ENCODE data around the gene TM9SF3. TPM values are rescaled to one million over a fixed set of nuclear protein-coding genes. Genes with fewer than 3 reads are reported as not detected.

The TM9SF3 gene
- total and polyA plus RNA-seq, 10 of the 15 experiments (the other 5 are each of a cell fraction or from before 2014, with no cell fraction given) = 17.1 to 85.4 (median 44.9) TPM

DNA sequence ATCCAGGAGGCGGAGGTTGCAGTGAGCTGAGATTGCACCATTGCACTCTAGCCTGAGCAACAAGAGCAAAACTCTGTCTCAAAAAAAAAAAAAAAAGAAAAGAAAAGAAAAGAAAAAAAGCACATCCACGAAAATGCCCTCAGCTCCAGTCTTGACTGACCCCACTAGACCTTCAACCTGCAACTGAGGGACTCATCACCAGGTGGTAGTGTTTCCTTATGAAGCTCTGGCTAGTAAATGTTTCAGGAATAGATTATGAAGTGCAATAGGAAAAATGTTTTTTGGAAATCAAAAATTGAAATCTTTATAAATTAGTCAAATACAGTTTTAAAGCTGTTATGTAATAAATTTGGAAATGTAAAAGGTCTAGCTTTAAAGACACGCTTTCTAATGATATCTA, 95.5 kb downstream of the TM9SF3 start:
- H3K4me3 ChIP-seq = no peak overlapping the region
- no peaks in the 10 kb centered on the region; a peak in 1 of 4 replicates for H3K36me3 ChIP-seq (ENCODE audit: control insufficient read depth in 2 of 2, insufficient read depth in 2 of 2, low read length in 1 of 2)
- SMC1A ChIA-PET (ENCODE audit: uncharacterized antibody, unreplicated experiment) = interaction anchor here (0.7 to 2.0 kb wide), 5 partner anchors 10 to 563 kb away, joined by 3 to 9 read pairs (median 3); no protein-coding TSS in a partner anchor
- 66% methylated on average over 3 of the region's 3 CpGs for WGBS (ENCODE audit: insufficient coverage, insufficient replicate concordance, low lambda C conversion rate, missing lambda C conversion rate)
- no peaks in the 10 kb centered on the region for H3K27me3 ChIP-seq (replicated peaks in 1 of 2; ENCODE audit: control insufficient read depth in 2 of 2, insufficient read depth in 2 of 2, low read length in 1 of 2)
- no peak overlapping the region for H3K9ac ChIP-seq (ENCODE audit: control insufficient read depth, insufficient read depth, low read length)
- no peaks in the 10 kb centered on the region for H3K4me1 ChIP-seq (ENCODE audit: control insufficient read depth, insufficient read depth, low read length)
- RAD21 ChIA-PET (ENCODE audit: unreplicated experiment) = interaction anchor here (1.0 to 1.6 kb wide), 4 partner anchors 23 to 534 kb away, joined by 3 to 5 read pairs (median 4); partner anchors contain the start of gene TLL2
- H3K4me2 ChIP-seq (ENCODE audit: control insufficient read depth, insufficient read depth) = no peak overlapping the region
- CTCF ChIA-PET = interaction anchor here (0.6 to 3.1 kb wide), 8 partner anchors 11 to 684 kb away, joined by 3 to 19 read pairs (median 3); partner anchors contain the start of gene TLL2
- ATAC-seq (no peak), FAIRE-seq (no peak), DNase-seq (ENCODE audit: low read depth, low spot score) (no peak)
- H2AFZ ChIP-seq (ENCODE audit: control insufficient read depth, low read depth, low read length) = no peak overlapping the region
- H3K27ac ChIP-seq (ENCODE audit: control insufficient read depth, insufficient read depth) = no peak overlapping the region
- TF ChIP-seq NFXL1 (IDR thresholded peaks at IDR 0.05; ENCODE audit: borderline replicate concordance) (no peak), PRDM15 (CRISPR knock-in tag; IDR thresholded peaks at IDR 0.05) (no peak), MEF2B (IDR thresholded peaks at IDR 0.05; ENCODE audit: partially characterized antibody, poor library complexity, severe bottlenecking) (no peak), BCL11A (IDR thresholded peaks at IDR 0.05; ENCODE audit: low read depth, low read length) (no peak), RAD21 (IDR thresholded peaks at IDR 0.05; ENCODE audit: insufficient read depth, low read depth, low read length) (peak; percentile 52), CTCF (IDR thresholded peaks at IDR 0.05 in 2 of 3, conservative IDR thresholded peaks at IDR 0.05 in 1 of 3; ENCODE audit: control insufficient read depth in 2 of 3, extremely low read depth in 1 of 3, insufficient read depth in 1 of 3, low read depth in 3 of 3, low read length in 3 of 3) (peak in 2 of 3 experiments; percentile 35 to 36; a peak in 3 of 6 replicates), TCF3 (IDR thresholded peaks at IDR 0.05; ENCODE audit: borderline replicate concordance, insufficient read depth, low read depth, low read length) (no peak), SPI1 (IDR thresholded peaks at IDR 0.05; ENCODE audit: borderline replicate concordance, insufficient read depth, low read depth, low read length) (no peak)
- no peaks in the 10 kb centered on the region for H3K9me3 ChIP-seq (replicated peaks; ENCODE audit: control insufficient read depth, insufficient read depth, low read length)
- no TSS peak for BruUV-seq (replicated peaks)
- in situ Hi-C loops (cut with MboI) = no loop called here
- POLR2A ChIA-PET = no interaction called here
- no peaks in the 10 kb centered on the region for H3K79me2 ChIP-seq (ENCODE audit: control insufficient read depth, insufficient read depth, low read length)
- no peaks in the 10 kb centered on the region for H4K20me1 ChIP-seq (ENCODE audit: control insufficient read depth, insufficient read depth)
- intact Hi-C loops (cut with micrococcal nuclease; ENCODE audit: unreplicated experiment) = no loop called here

Measured in GM12878 (cell line).